GM12878 (cell line): ENCODE data around the gene PHPT1. TPM values are rescaled to one million over a fixed set of nuclear protein-coding genes. Genes with fewer than 3 reads are reported as not detected.

Source experiments
- BCL11A ChIP-seq: IDR thresholded peaks from 2 replicates; pipeline ENCODE4 v1.6.1; 2011; ENCODE audit warnings: low read depth, low read length
- BRCA1 ChIP-seq: IDR thresholded peaks from 2 replicates; pipeline ENCODE4 v1.6.1; 2011; ENCODE audit warnings: low read depth, low read length, improper control_type of control experiment
- CBX5 ChIP-seq: sonication (generic); IDR thresholded peaks from 2 replicates; pipeline ENCODE4 v1.6.1; 2016; ENCODE audit warnings: low read depth, moderate library complexity, mild to moderate bottlenecking, inconsistent platforms
- CEBPB ChIP-seq, 2 experiments: fragments of 150-350 bp in 1 of 2; IDR thresholded peaks; 2 replicates each; pipeline ENCODE4 v1.6.1; 2012 to 2014; ENCODE audit warnings: low read depth in 2 of 2, low read length in 2 of 2, borderline replicate concordance in 1 of 2, inconsistent platforms in 1 of 2
- FOS ChIP-seq: IDR thresholded peaks from 3 replicates; pipeline ENCODE4 v1.6.1; 2011; ENCODE audit warnings: borderline replicate concordance; ENCODE audit not compliant: insufficient read length; ENCODE audit errors: extremely low read depth
- GATAD2B ChIP-seq: fragments of 450-650 bp; conservative IDR thresholded peaks from 2 replicates; pipeline ENCODE4 v1.6.1; 2017; ENCODE audit warnings: low read depth, mild to moderate bottlenecking, moderate library complexity
- HDAC2 ChIP-seq: fragments of 200-600 bp; sonication (generic); IDR thresholded peaks from 2 replicates; pipeline ENCODE4 v1.6.1; 2017
- KAT2A ChIP-seq: conservative IDR thresholded peaks from 2 replicates; pipeline ENCODE4 v1.6.1; 2011; ENCODE audit warnings: low read depth, low read length; ENCODE audit not compliant: control insufficient read depth
- LARP7 ChIP-seq: fragments of 450-650 bp; IDR thresholded peaks from 2 replicates; pipeline ENCODE4 v1.6.1; 2017; ENCODE audit warnings: mild to moderate bottlenecking
- PAX5 ChIP-seq: IDR thresholded peaks from 2 replicates; pipeline ENCODE4 v1.6.1; 2011; ENCODE audit warnings: low read depth, low read length, borderline replicate concordance
- POLR2A ChIP-seq: IDR thresholded peaks from 2 replicates; pipeline ENCODE4 v1.6.1; 2011; ENCODE audit warnings: low read depth, mild to moderate bottlenecking, low read length
- SIN3A ChIP-seq: IDR thresholded peaks from 2 replicates; pipeline ENCODE4 v1.6.1; 2012; ENCODE audit warnings: low read depth, low read length, improper control_type of control experiment
- SMC3 ChIP-seq: IDR thresholded peaks from 2 replicates; pipeline ENCODE4 v1.6.1; 2011; ENCODE audit warnings: low read length, improper control_type of control experiment, borderline replicate concordance
- SUZ12 ChIP-seq: fragments of 200-600 bp; sonication (generic); IDR thresholded peaks from one replicate; pipeline ENCODE4 v1.6.1; 2018; ENCODE audit warnings: antibody characterized with exemption, mild to moderate bottlenecking; ENCODE audit not compliant: unreplicated experiment
- TARDBP ChIP-seq: IDR thresholded peaks from 2 replicates; pipeline ENCODE4 v1.6.1; 2016; ENCODE audit warnings: borderline replicate concordance
- ZSCAN29 ChIP-seq: fragments of 450-650 bp; IDR thresholded peaks from 2 replicates; pipeline ENCODE4 v1.6.1; 2017; ENCODE audit warnings: mild to moderate bottlenecking, moderate library complexity
- polyA plus RNA-seq, 11 experiments: library from polyadenylated mRNA; depleted of rRNA in 4 of 11; unstranded in 6 of 11; stranded (reverse) in 5 of 11; fragments of >200 nt; fragmentation: Nextera tagmentation in 4 of 11; fragmentation: Illumina TruSeq in 1 of 11; extraction: Ambion mirVana in 4 of 11; extraction: Trizol in 1 of 11; gene quantifications; 1 replicate in 1 of 11; 2 replicates in 10 of 11; pipeline versions ENCODE4 v1.2.1 to v1.2.3, GENCODE V29; 2011 to 2016; ENCODE audit warnings: inconsistent platforms in 2 of 11, missing spikeins in 2 of 11, low read depth in 1 of 11
- total RNA-seq, 4 experiments: library from RNA; depleted of rRNA in 3 of 4; stranded (reverse); fragments of >200 nt in 3 of 4; fragmentation: Illumina TruSeq in 1 of 4; extraction: Trizol in 1 of 4; gene quantifications; 2 replicates each; pipeline versions ENCODE4 v1.2.1 to v1.2.3, GENCODE V29; 2013 to 2021
- TF ChIP-seq, protein P1 (sequence below): fragments of 450-650 bp; formaldehyde crosslinking; IDR thresholded peaks from 2 replicates; pipeline ENCODE4 v1.4.0; 2020; ENCODE audit warnings: mild to moderate bottlenecking, moderate library complexity
- TF ChIP-seq, protein P2 (sequence below): IDR thresholded peaks from 2 replicates; pipeline ENCODE4 v1.6.1; 2011; ENCODE audit warnings: low read depth, mild to moderate bottlenecking, low read length, moderate library complexity, borderline replicate concordance; ENCODE audit errors: extremely low read depth

Gene PHPT1
- total and polyA plus RNA-seq, 10 of the 15 experiments (the other 5 are each of a cell fraction or from before 2014, with no cell fraction given) = 56.2 to 323 (median 140) TPM

DNA sequence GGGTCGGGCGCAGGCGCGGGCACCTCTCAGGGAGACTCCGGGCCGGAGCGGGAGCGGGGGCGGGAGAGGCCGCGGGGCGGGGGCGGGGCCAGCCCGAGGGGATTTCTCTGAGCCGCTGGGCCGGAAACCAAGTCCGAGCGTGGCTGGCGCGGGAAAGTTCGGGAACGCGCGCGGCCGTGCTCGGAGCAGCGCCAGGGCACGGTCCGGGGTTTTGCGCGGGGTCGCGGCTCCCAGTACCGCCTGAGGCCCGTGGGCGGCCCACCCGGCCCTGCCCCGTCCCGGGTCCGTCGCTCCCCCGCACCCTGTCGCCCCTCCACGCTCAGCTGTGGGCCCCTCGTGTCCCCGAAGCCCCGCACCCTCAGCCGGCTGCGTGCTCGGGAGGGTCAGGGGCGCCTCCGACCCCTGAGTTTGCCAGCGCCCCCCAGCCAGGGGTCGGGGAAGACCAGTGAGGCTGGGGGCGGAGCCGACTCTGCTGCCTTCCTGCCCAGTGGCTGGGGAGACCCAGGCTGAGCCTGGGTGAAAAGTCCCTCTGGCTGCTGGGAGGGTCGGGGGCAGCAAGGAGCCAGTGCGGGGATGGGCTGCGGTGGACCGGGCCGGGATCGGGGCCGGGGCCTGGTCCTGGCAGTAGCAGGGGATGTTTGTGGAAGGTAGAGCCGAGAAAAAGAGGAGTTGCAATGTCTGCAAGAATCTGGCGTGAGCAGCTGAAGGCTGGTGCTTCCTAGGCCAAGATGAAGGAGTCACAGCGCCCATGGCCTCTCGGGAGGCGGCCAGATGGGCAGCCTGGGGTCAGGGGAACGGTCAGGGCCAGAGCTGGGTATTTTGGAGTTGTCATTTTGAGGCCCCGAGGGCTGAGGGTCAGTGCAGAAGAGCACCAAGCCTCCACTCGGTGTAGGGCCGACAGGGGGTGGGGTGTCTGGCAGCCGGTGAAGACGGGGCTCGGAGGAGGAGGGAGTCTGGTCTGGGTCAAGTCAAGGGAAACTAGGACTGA is 37.7 kb downstream of the PHPT1 start (continued):
- TF ChIP-seq, protein P1, sequence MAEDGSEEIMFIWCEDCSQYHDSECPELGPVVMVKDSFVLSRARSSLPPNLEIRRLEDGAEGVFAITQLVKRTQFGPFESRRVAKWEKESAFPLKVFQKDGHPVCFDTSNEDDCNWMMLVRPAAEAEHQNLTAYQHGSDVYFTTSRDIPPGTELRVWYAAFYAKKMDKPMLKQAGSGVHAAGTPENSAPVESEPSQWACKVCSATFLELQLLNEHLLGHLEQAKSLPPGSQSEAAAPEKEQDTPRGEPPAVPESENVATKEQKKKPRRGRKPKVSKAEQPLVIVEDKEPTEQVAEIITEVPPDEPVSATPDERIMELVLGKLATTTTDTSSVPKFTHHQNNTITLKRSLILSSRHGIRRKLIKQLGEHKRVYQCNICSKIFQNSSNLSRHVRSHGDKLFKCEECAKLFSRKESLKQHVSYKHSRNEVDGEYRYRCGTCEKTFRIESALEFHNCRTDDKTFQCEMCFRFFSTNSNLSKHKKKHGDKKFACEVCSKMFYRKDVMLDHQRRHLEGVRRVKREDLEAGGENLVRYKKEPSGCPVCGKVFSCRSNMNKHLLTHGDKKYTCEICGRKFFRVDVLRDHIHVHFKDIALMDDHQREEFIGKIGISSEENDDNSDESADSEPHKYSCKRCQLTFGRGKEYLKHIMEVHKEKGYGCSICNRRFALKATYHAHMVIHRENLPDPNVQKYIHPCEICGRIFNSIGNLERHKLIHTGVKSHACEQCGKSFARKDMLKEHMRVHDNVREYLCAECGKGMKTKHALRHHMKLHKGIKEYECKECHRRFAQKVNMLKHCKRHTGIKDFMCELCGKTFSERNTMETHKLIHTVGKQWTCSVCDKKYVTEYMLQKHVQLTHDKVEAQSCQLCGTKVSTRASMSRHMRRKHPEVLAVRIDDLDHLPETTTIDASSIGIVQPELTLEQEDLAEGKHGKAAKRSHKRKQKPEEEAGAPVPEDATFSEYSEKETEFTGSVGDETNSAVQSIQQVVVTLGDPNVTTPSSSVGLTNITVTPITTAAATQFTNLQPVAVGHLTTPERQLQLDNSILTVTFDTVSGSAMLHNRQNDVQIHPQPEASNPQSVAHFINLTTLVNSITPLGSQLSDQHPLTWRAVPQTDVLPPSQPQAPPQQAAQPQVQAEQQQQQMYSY = no peak
- TF ChIP-seq CEBPB (IDR thresholded peaks at IDR 0.05; ENCODE audit: borderline replicate concordance in 1 of 2, low read depth in 2 of 2, low read length in 2 of 2) (no peak), CBX5 (no peak), HDAC2 (no peak), POLR2A (peak; percentile 66), BRCA1 (no peak), BCL11A (no peak), SIN3A (peak; percentile 54), GATAD2B (peak; percentile 85), TARDBP (no peak), LARP7 (peak; percentile 60; the same call in 1 of the 2 replicates), KAT2A (no peak), SMC3 (no peak), FOS (no peak), ZSCAN29 (no peak), PAX5 (no peak), SUZ12 (no peak)
- TF ChIP-seq, protein P2, sequence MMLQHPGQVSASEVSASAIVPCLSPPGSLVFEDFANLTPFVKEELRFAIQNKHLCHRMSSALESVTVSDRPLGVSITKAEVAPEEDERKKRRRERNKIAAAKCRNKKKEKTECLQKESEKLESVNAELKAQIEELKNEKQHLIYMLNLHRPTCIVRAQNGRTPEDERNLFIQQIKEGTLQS = no peak
